Transverse colon (tissue), 4 donors: ENCODE data around the gene FOXJ3.

Experiments
- POLR2A ChIP-seq: fragments of 450-650 bp; IDR thresholded peaks from one replicate; pipeline ENCODE4 v1.6.1; 2016; ENCODE audit warnings: antibody characterized with exemption, mild to moderate bottlenecking, moderate library complexity
- POLR2AphosphoS5 ChIP-seq, 3 donors: sonication (generic); formaldehyde crosslinking; IDR thresholded peaks; one replicate each; pipeline ENCODE4 v1.6.1; 2016; ENCODE audit warnings: antibody characterized with exemption in 3 of 3
- TF ChIP-seq, protein P1 (sequence below), 5 experiments: fragments of 200-600 bp in 3 of 5; fragments of 450-650 bp in 2 of 5; sonication (generic) in 3 of 5; IDR thresholded peaks; 1 replicate in 2 of 5; 2 replicates in 3 of 5; pipeline ENCODE4 v1.5.1; 2016 to 2017; ENCODE audit warnings: antibody characterized with exemption in 5 of 5, inconsistent platforms in 3 of 5, mild to moderate bottlenecking in 2 of 5, moderate library complexity in 1 of 5

DNA sequence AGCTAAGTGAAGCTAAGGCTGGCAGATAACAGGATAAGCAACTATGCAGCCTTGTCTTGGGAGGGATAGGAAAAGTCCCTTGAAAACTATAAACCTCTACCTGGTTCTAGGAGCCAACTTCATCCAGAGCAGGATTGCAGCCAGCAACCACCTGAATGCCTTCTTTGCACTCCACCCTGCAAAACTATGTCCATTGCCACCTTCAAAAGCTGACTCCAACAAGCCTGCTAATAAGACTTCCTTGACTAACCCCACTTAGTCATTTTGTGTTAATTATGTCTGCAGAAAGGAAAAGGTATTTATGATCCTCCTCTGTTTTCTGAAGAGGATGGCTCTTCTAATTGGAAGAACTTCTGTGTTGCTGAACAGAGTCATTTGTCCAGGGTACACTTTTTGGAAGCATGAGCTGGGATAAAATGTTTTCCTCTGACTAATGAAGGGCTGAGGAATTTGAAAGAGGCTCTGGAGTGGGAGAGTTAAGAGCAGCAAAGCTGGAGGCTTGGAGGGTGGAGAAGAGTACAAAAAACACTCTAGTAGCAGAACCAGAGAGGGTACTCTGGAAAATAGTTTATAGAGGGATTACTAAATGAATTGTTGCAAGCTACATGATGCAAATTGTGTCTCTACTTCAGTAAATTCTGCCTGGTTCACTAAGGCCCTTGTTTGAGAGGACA is 36.0 kb upstream of the FOXJ3 start:
- TF ChIP-seq, protein P1, sequence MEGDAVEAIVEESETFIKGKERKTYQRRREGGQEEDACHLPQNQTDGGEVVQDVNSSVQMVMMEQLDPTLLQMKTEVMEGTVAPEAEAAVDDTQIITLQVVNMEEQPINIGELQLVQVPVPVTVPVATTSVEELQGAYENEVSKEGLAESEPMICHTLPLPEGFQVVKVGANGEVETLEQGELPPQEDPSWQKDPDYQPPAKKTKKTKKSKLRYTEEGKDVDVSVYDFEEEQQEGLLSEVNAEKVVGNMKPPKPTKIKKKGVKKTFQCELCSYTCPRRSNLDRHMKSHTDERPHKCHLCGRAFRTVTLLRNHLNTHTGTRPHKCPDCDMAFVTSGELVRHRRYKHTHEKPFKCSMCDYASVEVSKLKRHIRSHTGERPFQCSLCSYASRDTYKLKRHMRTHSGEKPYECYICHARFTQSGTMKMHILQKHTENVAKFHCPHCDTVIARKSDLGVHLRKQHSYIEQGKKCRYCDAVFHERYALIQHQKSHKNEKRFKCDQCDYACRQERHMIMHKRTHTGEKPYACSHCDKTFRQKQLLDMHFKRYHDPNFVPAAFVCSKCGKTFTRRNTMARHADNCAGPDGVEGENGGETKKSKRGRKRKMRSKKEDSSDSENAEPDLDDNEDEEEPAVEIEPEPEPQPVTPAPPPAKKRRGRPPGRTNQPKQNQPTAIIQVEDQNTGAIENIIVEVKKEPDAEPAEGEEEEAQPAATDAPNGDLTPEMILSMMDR (IDR thresholded peaks at IDR 0.05) = no peak
- no peak for TF ChIP-seq POLR2AphosphoS5 (IDR thresholded peaks at IDR 0.05)
- TF ChIP-seq POLR2A = no peak
